Activated CD4-positive, alpha-beta T cell treated with anti-CD3 and anti-CD28 coated beads, Interleukin-2, amount 50 U/mL, for 24 hours (primary cell): ENCODE results near the gene ROM1.
"Not testable (repeated sequence)": the region's sequence is repeated elsewhere in the genome, so short reads cannot be mapped to it uniquely, and the experiment has no call there.

Source experiments
- DNase-seq, 2 donors: peaks; one replicate each; pipeline ENCODE4 v3.0.0-alpha.2; 2020; ENCODE audit warnings: low read depth in 1 of 2, low spot score in 1 of 2

Gene ROM1

GRCh38 chr11:62585356-62585755, 27.7 kb upstream of the ROM1 start:
- not testable (repeated sequence) for DNase-seq

- no peak for DNase-seq
Observed at GRCh38 chr11:62588966-62589637, 24.0 kb upstream of the ROM1 start.

GRCh38 chr11:62591448-62592145, 21.5 kb upstream of the ROM1 start, which contains the start of gene TUT1:
Gene TUT1 (minus strand): TSS chr11:62591523. CDS start chr11:62591485, 38 bp downstream.
- DNase-seq: peak; percentile 88 to 98

- no peak for DNase-seq
Observed at GRCh38 chr11:62592146-62592815, 20.8 kb upstream of the ROM1 start.

GRCh38 chr11:62592989-62593421, 20.1 kb upstream of the ROM1 start:
- no peak for DNase-seq

- DNase-seq: peak; percentile 39 to 64
Observed at GRCh38 chr11:62593434-62594044, 19.5 kb upstream of the ROM1 start.

GRCh38 chr11:62595124-62595523, 17.9 kb upstream of the ROM1 start:
- no peak for DNase-seq

GRCh38 chr11:62599069-62599696, 13.9 kb upstream of the ROM1 start:
- DNase-seq: peak; percentile 78 to 94

- no peak for DNase-seq
Observed at GRCh38 chr11:62599901-62600300, 13.2 kb upstream of the ROM1 start.

GRCh38 chr11:62600367-62601121, 12.5 kb upstream of the ROM1 start:
- DNase-seq: no peak

- DNase-seq: peak; percentile 36 to 41
Observed at GRCh38 chr11:62601122-62601371, 12.0 kb upstream of the ROM1 start.

- DNase-seq: peak; percentile 99
Observed at GRCh38 chr11:62601372-62602140, 11.5 kb upstream of the ROM1 start, which contains the start of gene MTA2. Gene MTA2 (minus strand): TSS chr11:62601865. CDS start chr11:62601450, 415 bp downstream.

GRCh38 chr11:62602141-62603071, 10.7 kb upstream of the ROM1 start:
- no peak for DNase-seq

GRCh38 chr11:62603072-62603408, 10.0 kb upstream of the ROM1 start:
- DNase-seq: no peak

GRCh38 chr11:62603776-62604299, 9.2 kb upstream of the ROM1 start:
- no peak for DNase-seq

- no peak for DNase-seq
Observed at GRCh38 chr11:62604460-62605120, 8.5 kb upstream of the ROM1 start.

- DNase-seq: no peak
Observed at GRCh38 chr11:62605467-62605866, 7.6 kb upstream of the ROM1 start.

- no peak for DNase-seq
Observed at GRCh38 chr11:62605902-62606301, 7.2 kb upstream of the ROM1 start.
